ENCODE measurements around the gene NOB1. TPM values are rescaled to one million over a fixed set of nuclear protein-coding genes. Genes with fewer than 3 reads are reported as not detected.

Gene NOB1
- total RNA-seq, 4 donors from 2014 or later, result 23.4 to 31.4 (median 27.1) TPM

- no peak for TF ChIP-seq CTCF (IDR thresholded peaks at IDR 0.05)
- no peak for TF ChIP-seq POLR2A (IDR thresholded peaks at IDR 0.05)
- no peak for TF ChIP-seq EP300 (IDR thresholded peaks at IDR 0.05)
- no peak for TF ChIP-seq POLR2AphosphoS5 (IDR thresholded peaks at IDR 0.05)
- H3K4me3 ChIP-seq, result no peak overlapping the region
- H3K36me3 ChIP-seq, result peaks cover 0 to 20% of the 10 kb centered on the region in 2 donors
- no peaks in the 10 kb centered on the region for H3K9me3 ChIP-seq
- no peaks in the 10 kb centered on the region for H3K27me3 ChIP-seq
- H3K27ac ChIP-seq, result no peak overlapping the region
- 90 to 92% methylated on average over 4 to 5 of the region's 6 CpGs for WGBS, 2 donors (ENCODE audit: low coverage in 1 of 2)
- peaks cover 0 to 26% (median 11%) of the 10 kb centered on the region in 3 donors for H3K4me1 ChIP-seq
- no peak for ATAC-seq
These were observed 33.2 kb downstream of the NOB1 start for GRCh38 chr16:69721441-69721957.

DNA sequence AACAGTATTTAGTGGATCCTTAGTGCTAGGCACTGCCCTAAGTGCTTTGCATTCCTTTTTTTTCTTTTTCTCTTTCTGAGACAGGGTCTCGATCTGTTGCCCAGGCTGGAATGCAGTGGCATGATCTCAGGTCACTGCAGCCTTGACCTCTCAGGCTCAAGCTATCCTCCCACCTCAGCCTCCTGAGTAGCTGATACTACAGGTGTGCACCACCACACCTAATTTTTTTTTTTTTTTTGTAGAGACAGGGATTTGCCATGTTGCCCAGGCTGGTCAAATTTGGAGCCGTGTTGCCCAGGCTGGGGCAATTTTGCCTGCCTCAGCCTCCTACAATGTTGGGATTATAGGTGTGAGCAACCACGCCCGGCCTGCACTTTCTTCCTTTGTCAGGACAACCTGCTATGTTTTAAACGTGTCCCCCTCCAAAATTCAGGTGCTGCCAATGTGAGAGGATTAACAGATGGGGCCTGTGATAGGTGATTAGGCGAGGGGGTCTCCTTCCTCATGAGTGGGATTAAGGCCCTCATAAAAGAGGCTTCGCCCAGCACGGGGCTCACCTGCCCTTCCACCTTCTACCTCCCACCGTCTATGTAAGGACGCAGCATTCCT, 33.8 kb downstream of the NOB1 start:
- no peak for ATAC-seq
- Histone ChIP-seq H3K36me3 (peaks cover 0 to 26% of the 10 kb centered on the region in 2 donors), H3K27ac (no peak overlapping the region), H3K4me1 (peaks cover 0 to 20% (median 11%) of the 10 kb centered on the region in 3 donors), H3K27me3 (no peaks in the 10 kb centered on the region), H3K9me3 (no peaks in the 10 kb centered on the region), H3K4me3 (no peak overlapping the region)
- 79 to 100% methylated on average over 1 to 8 of the region's 10 CpGs for WGBS, 2 donors (ENCODE audit: low coverage in 1 of 2)
- no peak for TF ChIP-seq POLR2A (IDR thresholded peaks at IDR 0.05)
- no peak for TF ChIP-seq EP300 (IDR thresholded peaks at IDR 0.05)
- TF ChIP-seq CTCF (IDR thresholded peaks at IDR 0.05), result no peak
- no peak for TF ChIP-seq POLR2AphosphoS5 (IDR thresholded peaks at IDR 0.05)

DNA sequence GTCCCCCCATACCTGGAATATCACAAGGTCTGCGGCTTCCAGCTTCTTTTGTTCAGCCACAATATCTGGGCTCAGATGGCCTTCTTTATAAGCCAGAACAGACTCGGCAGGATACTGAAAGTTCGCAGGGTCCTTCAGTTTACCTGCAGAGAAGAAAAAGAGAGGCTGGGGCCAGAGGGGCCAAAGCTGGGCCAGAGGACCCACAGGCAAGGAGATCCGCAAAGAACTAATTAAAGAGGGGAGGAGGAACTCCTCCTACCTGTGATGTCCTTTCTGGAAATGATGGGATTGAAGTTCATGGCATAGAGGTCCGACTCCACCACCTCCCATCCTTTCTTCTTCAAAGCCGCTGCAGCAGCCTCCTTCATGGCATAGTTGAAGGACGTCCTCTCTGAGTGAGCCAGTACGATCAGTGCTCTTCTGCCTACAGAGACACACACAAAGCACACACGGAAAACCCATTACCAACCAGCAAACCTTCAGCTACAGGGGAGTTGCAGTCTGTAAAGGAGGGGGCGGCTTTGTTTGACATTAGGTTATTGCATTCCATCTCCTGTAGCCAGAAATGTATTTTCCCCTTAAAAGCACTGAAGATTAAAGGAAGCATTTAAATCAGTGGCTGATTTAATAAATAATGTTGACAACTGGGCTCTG, 36.5 kb downstream of the NOB1 start:
- no peaks in the 10 kb centered on the region for H3K27me3 ChIP-seq
- H3K4me3 ChIP-seq, result no peak overlapping the region
- peaks cover 0 to 3% (median under 1%) of the 10 kb centered on the region in 3 donors for H3K4me1 ChIP-seq
- no peaks in the 10 kb centered on the region for H3K9me3 ChIP-seq
- WGBS, 2 donors (ENCODE audit: low coverage in 1 of 2), result 88 to 95% methylated on average over 6 to 7 of the region's 10 CpGs
- peaks cover 0 to 50% of the 10 kb centered on the region in 2 donors for H3K36me3 ChIP-seq
- no peak overlapping the region for H3K27ac ChIP-seq
- TF ChIP-seq POLR2AphosphoS5 (IDR thresholded peaks at IDR 0.05) (no peak), EP300 (IDR thresholded peaks at IDR 0.05) (no peak), POLR2A (IDR thresholded peaks at IDR 0.05) (no peak)
- ATAC-seq, result no peak

DNA sequence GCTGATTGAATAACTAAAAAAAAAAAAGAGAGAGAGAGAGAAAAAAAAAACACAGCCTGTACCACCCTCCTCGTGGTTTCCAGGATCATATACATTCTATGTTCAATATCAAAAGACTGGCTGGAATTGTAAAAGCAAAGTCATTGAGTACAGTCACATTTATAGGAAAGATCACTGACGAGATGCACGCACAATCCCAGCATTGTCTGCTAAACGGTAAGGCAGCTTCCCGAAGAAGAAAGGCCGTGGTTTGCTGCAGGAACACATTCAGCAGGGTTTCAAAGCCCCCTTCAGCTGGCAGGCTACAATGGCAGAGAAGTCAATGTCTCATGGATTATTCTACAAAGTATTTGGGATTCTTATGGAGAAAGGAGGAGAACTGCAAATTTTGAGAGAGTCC, 37.7 kb downstream of the NOB1 start:
- TF ChIP-seq EP300 (IDR thresholded peaks at IDR 0.05) (no peak), POLR2A (IDR thresholded peaks at IDR 0.05) (no peak), CTCF (IDR thresholded peaks at IDR 0.05) (no peak), POLR2AphosphoS5 (IDR thresholded peaks at IDR 0.05) (no peak)
- H3K27me3 ChIP-seq, result no peaks in the 10 kb centered on the region
- ATAC-seq, result no peak

DNA sequence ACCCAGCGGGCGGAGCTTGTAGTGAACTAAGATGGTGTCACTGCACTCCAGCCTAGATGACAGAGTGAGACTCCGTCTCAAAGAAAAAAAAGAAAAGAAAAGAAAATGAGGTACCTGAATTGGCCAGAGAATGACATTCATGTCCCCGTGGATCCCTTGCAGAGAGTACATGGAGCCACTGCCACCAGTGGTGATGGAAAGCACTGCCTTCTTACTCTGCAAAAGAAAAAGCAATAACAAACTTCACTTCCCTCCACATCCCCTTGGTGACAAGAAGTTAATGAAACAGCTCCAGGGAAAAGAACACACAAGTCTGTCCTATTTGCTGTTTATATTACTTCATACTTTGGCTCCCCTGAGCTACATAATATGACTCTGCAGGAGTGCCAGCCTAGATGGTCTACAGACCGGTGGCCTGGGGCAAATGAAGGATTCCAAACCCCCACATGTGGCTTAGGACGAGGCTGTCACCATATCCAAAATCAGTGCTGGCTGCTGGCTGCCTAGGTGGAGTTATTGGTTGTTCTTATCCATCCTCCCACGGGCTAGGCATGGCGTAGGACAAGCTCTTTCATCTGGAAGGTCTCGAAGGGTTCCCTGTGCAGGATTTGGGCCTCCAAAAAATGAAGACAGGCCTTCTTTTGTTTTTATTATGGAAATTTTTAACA, 41.7 kb downstream of the NOB1 start:
- Histone ChIP-seq H3K4me1 (peaks cover 0 to 45% (median 2%) of the 10 kb centered on the region in 3 donors), H3K9me3 (no peaks in the 10 kb centered on the region), H3K36me3 (peaks cover 0 to 84% of the 10 kb centered on the region in 2 donors), H3K4me3 (no peak overlapping the region), H3K27me3 (no peaks in the 10 kb centered on the region), H3K27ac (peak overlapping the region in 2 of 4 donors; percentile 20 to 29)
- no peak for TF ChIP-seq POLR2AphosphoS5 (IDR thresholded peaks at IDR 0.05)
- TF ChIP-seq POLR2A (IDR thresholded peaks at IDR 0.05), result no peak
- TF ChIP-seq EP300 (IDR thresholded peaks at IDR 0.05), result no peak
- TF ChIP-seq CTCF (IDR thresholded peaks at IDR 0.05), result no peak
- peak; percentile 26 for ATAC-seq
- 69 to 74% methylated on average over 7 to 9 of the region's 9 CpGs for WGBS, 2 donors (ENCODE audit: low coverage in 1 of 2)

More for the DNA sequence above, 37.7 kb downstream of the NOB1 start:
- H3K4me3 ChIP-seq, result no peak overlapping the region
- H3K9me3 ChIP-seq, result no peaks in the 10 kb centered on the region
- WGBS, 2 donors (ENCODE audit: low coverage in 1 of 2), result 92 to 95% methylated on average over 4 to 6 of the region's 6 CpGs
- peaks cover 0 to 62% of the 10 kb centered on the region in 2 donors for H3K36me3 ChIP-seq
- H3K4me1 ChIP-seq, result peaks cover 0 to 14% (median 2%) of the 10 kb centered on the region in 3 donors
- H3K27ac ChIP-seq, result no peak overlapping the region
